Measurements from ENCODE around the gene TSPAN7. TPM values are rescaled to one million over a fixed set of nuclear protein-coding genes. Genes with fewer than 3 reads are reported as not detected.

Gene TSPAN7
- total RNA-seq, 1 experiment from 2014 or later = 2.0 TPM

DNA sequence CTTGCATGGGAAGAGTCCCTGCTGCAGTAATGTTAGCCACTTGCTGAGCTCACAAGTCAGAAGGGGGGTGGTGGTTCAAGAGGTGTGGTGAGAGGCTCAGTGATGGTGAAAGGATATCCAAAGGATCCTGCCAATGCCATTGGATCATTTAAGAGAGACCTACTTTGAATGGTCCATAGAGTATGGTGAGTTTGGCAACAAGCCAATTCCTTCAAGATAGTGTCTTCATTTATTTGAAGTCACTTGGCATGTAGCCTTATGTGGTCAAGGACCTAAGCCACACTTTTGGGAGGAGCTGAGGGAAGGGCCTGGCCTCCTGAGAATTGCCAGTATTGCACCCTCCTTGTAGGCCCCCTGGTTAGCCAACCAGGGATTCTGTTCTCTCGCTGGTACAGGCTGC is 87.9 kb downstream of the TSPAN7 start:
- Histone ChIP-seq H3K9me3 (replicated peaks) (no peaks in the 10 kb centered on the region), H3K27ac (no peak overlapping the region), H3K4me1 (no peaks in the 10 kb centered on the region), H3K36me3 (no peaks in the 10 kb centered on the region), H3K27me3 (no peaks in the 10 kb centered on the region), H3K4me3 (no peak overlapping the region)
- DNase-seq = no peak

DNA sequence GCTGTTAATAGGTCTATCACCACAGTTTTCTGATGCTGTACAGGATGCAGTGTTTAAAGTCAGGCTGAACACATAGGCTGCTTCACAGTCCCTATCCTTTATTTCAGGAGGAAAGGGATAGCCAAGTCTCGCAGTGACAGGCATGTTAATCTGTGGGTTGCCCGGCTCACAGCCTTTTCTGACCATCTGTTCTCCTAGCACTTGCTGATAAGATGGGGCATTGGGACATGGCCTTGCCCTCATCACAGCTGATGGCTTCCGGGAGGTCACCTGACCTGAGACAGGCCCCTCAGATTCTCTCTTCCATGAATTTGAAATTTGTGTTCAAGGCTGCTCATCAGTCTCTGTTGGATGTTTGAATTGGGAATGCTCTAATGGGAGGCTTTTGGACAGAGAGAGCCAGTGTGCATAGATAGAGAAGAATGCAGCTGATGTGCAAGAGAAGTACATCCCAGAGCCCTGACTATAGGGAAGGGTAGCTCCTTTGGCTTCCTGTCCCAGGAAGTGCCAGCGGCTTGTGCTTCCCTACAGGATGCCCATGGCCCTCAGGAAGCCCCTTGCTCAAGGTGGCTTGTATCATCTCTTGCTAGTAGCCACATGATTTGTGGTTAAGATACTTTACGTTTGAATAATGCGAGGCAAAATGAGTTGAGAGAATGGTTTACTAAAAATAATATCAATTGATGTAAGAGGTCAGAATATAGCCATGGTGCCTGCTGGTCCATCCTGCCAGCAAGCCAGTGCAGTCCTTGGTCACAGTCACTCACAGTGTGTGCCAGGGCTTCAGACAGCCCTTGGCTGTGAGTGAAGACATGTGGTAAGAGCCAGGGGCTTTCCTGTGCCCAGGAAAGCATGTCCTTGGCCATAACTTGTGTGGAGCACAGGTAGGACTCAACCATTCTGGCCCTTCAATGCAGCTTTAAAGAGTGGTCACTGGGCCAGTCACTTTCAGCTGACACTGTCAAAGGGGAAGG is 88.6 kb downstream of the TSPAN7 start:
- DNase-seq = no peak
- Histone ChIP-seq H3K27me3 (no peaks in the 10 kb centered on the region), H3K4me1 (no peaks in the 10 kb centered on the region), H3K4me3 (no peak overlapping the region), H3K9me3 (replicated peaks) (no peaks in the 10 kb centered on the region), H3K27ac (no peak overlapping the region), H3K36me3 (no peaks in the 10 kb centered on the region)

DNA sequence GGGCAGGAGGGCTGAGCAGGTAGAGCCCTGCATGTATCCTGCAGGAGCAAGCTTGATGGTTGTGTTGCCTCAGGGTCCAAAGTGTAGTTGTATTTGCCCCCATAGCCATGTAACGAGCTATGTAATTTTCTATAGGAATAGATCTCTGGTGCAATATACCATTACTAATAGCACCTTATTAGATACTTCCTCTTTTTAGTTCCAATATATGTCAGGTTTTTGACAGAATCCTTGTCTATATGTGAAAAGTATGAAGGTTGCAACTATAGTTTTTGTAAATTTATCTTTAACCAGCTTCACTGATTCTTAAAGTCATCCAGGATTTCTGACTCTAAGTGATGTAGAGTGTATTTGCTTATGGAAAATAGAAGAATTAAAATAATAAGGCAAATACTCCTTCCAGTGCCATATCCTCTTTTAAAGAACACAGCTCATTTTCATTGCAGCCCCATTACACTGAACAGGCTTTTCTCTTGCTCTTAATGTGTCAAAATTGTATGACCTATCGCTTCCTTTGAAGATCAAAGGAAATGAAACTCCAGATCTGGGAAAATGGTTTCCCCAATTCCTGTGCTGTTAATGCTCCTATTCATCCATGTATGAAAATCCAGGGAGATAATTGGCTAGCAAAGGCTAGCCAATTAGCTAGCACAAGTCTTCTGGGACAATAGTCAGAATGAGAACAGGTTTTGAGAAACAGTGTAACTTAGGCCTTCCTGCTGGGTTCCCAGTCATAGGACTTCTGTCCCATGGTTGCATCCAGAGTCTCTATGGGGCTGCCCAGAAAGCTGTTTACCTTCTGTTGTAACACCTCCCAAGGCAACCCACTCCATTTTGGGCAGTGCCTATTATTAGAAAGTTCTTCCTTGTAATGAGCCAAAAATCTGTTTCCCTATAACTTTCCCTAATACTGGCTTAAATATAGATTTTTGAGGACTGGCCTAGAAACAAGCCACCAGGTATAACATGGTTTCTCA is 90.6 kb downstream of the TSPAN7 start:
- Histone ChIP-seq H3K36me3 (no peaks in the 10 kb centered on the region), H3K27ac (no peak overlapping the region), H3K4me1 (no peaks in the 10 kb centered on the region), H3K27me3 (no peaks in the 10 kb centered on the region), H3K4me3 (no peak overlapping the region), H3K9me3 (replicated peaks) (no peaks in the 10 kb centered on the region)
- no peak for DNase-seq

DNA sequence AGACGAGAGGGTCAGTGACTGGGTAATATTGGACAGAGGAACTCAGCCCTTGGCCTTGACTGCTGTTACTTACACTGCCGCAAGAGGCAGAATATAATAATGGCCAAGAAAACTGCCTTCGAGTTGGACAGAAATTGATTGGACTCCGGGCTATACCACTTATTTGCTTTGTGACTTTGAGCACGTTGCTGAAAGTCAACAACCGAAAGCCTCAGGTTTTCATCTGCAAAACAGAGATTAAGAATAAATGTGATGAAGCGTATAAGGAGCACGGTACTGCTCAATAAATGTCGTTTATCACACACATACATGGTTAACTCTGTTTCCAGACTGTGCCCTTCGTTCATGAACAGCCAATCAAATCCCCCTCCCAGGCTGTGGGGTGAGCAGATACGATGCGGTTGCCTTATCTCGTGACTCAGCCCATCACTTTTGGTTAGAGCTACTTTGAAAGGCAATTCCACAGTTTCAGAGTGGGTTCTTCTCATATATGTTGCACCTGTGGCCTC is 91.6 kb downstream of the TSPAN7 start:
- Histone ChIP-seq H3K4me1 (no peaks in the 10 kb centered on the region), H3K36me3 (no peaks in the 10 kb centered on the region), H3K4me3 (no peak overlapping the region), H3K27me3 (no peaks in the 10 kb centered on the region), H3K9me3 (replicated peaks) (no peaks in the 10 kb centered on the region), H3K27ac (no peak overlapping the region)
- DNase-seq = no peak

DNA sequence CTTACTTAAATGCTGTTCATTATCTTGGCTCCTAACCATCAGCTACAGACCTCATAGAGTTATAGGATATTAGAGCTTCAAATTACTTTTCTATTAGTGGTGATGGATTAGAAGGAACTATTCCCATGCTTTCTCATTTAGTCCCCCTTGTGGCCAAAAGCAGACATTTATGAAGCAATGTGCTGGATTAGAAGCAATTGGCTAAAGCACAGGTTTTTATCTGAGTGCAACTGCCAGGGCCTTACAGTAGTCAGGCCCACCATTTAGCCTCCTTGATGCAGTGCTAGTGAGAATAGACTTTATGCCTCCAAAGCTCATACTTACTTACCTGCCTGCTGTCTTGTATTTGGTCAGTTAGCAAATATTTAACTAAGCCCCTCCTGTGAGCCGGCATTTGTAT is 93.0 kb downstream of the TSPAN7 start:
- Histone ChIP-seq H3K27ac (no peak overlapping the region), H3K27me3 (no peaks in the 10 kb centered on the region), H3K4me1 (no peaks in the 10 kb centered on the region), H3K36me3 (no peaks in the 10 kb centered on the region), H3K4me3 (no peak overlapping the region), H3K9me3 (replicated peaks) (no peaks in the 10 kb centered on the region)
- DNase-seq = peak in 1 of 2 experiments; percentile 48

DNA sequence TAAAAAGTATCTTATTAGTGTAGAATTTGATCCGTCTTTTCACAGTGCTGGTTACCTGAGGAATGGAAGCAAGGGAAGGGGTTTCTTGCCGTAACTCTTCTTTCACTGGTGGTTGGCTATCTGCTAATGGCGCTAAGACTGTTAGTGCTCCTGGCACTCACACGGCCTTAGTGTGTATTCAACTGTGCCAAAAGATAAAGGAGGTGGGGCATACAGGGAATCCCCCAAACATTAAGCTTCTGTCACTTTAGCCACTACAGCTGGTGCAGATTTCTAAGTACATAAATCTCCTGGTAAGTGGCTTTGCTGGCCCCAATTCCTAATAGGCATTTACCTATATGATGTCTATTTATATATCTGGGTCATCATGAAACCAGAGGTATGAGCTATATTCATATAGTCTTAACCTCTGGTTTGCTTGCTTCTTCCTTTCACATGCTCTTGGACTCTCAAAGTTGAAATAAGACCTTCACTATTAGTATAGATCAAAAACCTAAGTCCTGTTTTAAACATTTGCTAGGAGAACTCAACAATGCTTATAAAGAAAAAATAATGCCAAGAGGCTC is 95.1 kb downstream of the TSPAN7 start:
- Histone ChIP-seq H3K4me3 (no peak overlapping the region), H3K9me3 (replicated peaks) (no peaks in the 10 kb centered on the region), H3K27me3 (no peaks in the 10 kb centered on the region), H3K4me1 (no peaks in the 10 kb centered on the region), H3K36me3 (no peaks in the 10 kb centered on the region), H3K27ac (no peak overlapping the region)
- DNase-seq = no peak

DNA sequence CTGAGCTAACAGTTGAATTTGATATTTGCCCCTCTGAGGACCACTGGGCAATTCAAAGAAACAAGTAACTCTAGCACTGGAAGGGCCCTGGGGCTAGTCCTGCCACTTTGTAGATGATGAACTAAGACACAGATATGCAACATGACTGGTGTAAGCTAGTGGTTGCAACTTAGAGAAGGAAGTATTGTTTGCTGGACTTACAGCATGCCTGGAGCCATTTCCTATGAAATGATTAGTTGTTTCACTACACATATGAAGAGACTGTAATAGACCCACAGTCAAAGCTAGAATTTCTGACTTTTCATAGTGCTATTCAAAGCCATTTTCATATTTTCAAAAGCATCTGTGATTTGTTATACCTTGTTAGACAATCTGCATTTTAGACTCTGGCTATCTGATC is 96.2 kb downstream of the TSPAN7 start:
- H3K36me3 ChIP-seq = no peaks in the 10 kb centered on the region
- no peak for DNase-seq
- H3K9me3 ChIP-seq (replicated peaks) = no peaks in the 10 kb centered on the region
- H3K27ac ChIP-seq = no peak overlapping the region
- no peaks in the 10 kb centered on the region for H3K27me3 ChIP-seq
- no peaks in the 10 kb centered on the region for H3K4me1 ChIP-seq
- H3K4me3 ChIP-seq = no peak overlapping the region

DNA sequence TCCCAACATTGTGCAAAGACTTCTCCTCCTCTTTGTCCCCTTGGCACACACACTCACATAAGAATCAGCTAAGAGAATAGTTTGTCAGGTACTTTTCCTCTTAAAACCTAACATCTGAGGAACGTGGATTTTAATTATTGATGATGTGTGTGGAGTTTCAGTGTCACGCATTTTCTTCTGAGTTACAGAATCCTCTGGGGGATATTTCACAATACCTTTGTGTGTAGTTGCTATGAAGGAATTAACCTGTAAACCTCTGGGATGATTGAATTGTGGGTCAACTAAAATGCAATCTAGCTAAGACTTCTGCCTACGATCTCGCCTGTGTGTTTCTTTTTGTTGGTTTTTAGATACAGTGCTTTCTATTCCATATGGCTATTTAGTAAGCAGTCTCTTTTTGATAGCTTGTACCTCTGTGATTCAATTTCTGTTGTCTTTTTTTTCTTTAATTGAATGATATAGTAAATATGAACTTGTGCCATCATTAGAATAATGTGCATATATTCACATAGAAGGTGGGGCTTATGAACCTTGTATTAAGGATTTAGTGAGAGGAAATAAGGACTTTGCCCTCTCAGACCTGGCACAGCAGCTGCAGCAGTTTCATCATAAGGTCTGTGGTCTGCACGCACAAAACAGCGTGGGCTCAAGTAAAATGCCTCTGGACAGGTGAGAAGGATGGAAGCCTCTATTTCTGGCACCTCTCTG is 99.2 kb downstream of the TSPAN7 start:
- peak in 1 of 2 experiments; percentile 32 for DNase-seq
- Histone ChIP-seq H3K36me3 (no peaks in the 10 kb centered on the region), H3K9me3 (replicated peaks) (no peaks in the 10 kb centered on the region), H3K4me1 (no peaks in the 10 kb centered on the region), H3K27me3 (no peaks in the 10 kb centered on the region), H3K4me3 (no peak overlapping the region), H3K27ac (no peak overlapping the region)

DNA sequence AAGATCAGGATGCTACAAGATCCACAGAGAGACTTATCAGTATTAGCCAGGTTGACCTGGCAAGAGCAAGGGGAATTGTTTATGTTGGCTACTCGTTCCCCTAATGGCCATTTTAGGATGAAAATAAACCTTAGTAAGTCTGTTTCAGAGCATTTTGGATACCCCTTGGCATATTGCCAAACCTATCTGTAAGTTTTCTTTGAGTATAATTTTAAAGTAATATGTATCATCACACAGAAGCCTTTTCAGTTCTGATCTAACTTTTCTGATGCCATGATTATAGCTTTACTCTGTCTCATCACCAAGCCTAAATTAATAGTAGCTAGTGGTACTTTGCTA is 99.7 kb downstream of the TSPAN7 start:
- Histone ChIP-seq H3K9me3 (replicated peaks) (no peaks in the 10 kb centered on the region), H3K36me3 (no peaks in the 10 kb centered on the region), H3K4me3 (no peak overlapping the region), H3K4me1 (no peaks in the 10 kb centered on the region), H3K27ac (no peak overlapping the region), H3K27me3 (no peaks in the 10 kb centered on the region)
- no peak for DNase-seq

DNA sequence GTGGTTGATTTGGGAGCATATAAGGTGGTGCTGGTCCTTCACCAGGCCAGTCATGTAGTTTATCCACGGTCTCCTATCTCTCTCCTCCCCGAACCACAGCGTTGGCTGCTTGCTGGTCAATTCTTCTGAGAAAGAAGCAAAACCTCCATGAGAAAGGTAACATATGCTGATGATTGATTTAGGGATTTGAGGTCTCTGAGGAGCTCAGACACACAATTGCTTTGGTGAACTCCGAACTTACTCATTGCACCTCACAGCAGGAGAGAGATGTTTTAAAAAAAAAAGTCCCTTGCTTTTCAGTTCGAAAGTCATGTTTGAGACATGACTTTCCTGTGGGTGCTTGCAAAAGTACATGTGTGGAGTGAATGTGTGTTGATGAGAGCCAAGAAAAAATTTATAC is 100.2 kb downstream of the TSPAN7 start:
- H3K27me3 ChIP-seq = no peaks in the 10 kb centered on the region
- DNase-seq = no peak
- H3K27ac ChIP-seq = no peak overlapping the region
- no peaks in the 10 kb centered on the region for H3K36me3 ChIP-seq
- H3K4me1 ChIP-seq = no peaks in the 10 kb centered on the region
- no peak overlapping the region for H3K4me3 ChIP-seq
- no peaks in the 10 kb centered on the region for H3K9me3 ChIP-seq (replicated peaks)

DNA sequence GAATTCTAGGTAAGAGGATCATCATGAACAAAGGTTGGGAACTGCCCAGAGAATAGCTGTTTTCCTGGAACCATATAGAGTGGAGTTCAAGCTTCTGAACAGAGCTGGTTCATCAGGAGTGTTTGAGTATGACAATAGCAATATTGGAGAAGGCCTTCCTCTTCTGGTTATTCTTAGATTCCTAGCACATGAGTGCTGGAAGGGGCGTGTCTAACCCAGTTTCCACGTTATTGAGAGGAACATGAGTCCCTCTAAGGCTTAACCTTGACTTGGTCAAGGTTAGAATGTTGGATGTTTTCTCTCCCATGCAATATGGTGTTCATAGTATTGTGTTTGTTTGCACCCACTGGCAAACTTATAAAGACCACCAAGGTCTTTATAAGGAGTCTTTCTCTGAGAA is 101.3 kb downstream of the TSPAN7 start:
- no peaks in the 10 kb centered on the region for H3K4me1 ChIP-seq
- no peaks in the 10 kb centered on the region for H3K9me3 ChIP-seq (replicated peaks)
- H3K36me3 ChIP-seq = no peaks in the 10 kb centered on the region
- no peak overlapping the region for H3K4me3 ChIP-seq
- no peak overlapping the region for H3K27ac ChIP-seq
- no peaks in the 10 kb centered on the region for H3K27me3 ChIP-seq
- DNase-seq = no peak

DNA sequence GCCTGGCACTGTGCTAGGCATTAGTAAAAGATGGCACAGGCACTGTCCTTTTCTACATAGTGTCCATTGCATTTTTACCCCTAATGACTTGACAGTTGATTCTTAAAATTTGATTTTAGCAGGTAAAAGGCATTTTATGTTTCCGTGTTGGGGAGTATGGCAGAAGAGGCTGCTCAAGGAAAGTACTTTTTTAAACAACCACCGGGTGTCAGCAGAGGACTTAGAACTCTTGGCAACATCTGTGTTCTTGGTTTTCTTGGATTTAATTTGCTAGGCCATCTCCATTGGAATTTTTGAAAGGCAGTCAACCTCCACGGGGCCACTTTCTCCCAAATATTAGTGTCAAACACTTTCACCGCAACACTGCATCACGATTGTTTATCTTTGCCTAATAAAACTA is 102.9 kb downstream of the TSPAN7 start:
- Histone ChIP-seq H3K4me1 (no peaks in the 10 kb centered on the region), H3K27ac (no peak overlapping the region), H3K4me3 (no peak overlapping the region), H3K9me3 (replicated peaks) (no peaks in the 10 kb centered on the region), H3K36me3 (no peaks in the 10 kb centered on the region), H3K27me3 (no peaks in the 10 kb centered on the region)
- DNase-seq = peak; percentile 15 to 59

DNA sequence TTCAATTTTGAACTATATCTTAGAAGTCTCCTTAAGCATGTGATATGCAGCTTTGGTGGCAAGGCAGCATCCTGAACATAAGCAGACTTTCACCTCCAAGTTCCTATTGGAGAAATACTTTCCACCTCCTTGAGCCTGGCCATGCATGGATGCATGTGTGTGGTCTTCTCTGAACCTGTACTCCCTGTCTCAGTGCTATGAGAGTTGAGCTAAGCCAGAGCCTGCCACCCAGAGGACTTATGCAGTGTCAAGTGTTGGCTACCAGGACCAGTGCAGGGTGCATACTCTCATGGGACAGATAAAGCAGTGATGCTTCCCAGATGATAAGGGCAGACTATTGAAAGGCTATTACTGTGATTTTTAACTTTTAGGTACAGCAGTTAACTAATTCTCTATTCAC is 105.6 kb downstream of the TSPAN7 start:
- no peaks in the 10 kb centered on the region for H3K27me3 ChIP-seq
- no peaks in the 10 kb centered on the region for H3K9me3 ChIP-seq (replicated peaks)
- no peaks in the 10 kb centered on the region for H3K4me1 ChIP-seq
- DNase-seq = no peak
- H3K4me3 ChIP-seq = no peak overlapping the region
- no peak overlapping the region for H3K27ac ChIP-seq
- no peaks in the 10 kb centered on the region for H3K36me3 ChIP-seq

DNA sequence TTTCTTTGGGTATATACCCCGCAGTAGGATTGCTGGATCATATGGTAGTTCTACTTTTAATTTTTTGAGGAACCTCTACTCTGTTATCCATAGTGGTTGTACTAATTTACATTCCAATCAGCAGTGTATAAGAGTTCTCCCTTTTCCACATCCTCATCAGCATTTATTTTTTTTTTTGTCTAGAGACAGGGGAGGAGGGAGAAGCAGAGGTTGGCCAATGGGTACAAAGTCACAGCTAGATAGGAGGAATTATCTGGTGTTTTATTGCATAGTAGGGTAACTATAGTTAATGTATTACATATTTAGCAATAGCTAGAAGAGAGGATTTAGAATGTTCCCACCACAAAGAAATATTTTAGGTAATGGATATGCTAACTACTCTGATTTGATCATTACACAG is 107.4 kb downstream of the TSPAN7 start:
- Histone ChIP-seq H3K27ac (no peak overlapping the region), H3K9me3 (replicated peaks) (no peaks in the 10 kb centered on the region), H3K4me1 (no peaks in the 10 kb centered on the region), H3K27me3 (no peaks in the 10 kb centered on the region), H3K36me3 (no peaks in the 10 kb centered on the region), H3K4me3 (no peak overlapping the region)
- DNase-seq = no peak

All from SJCRH30 (cell line).